ENCODE data around the gene TNNI3K.

TNNI3K gene

GRCh38 chr1:74504125-74504932, 269.1 kb downstream of the TNNI3K start:
- no peak overlapping the region for H3K4me3 ChIP-seq (ENCODE audit: low read depth in 1 of 2, low read length in 2 of 2)
- no peaks in the 10 kb centered on the region for H3K36me3 ChIP-seq (ENCODE audit: control insufficient read depth in 1 of 2, insufficient read depth in 2 of 2, low read length in 2 of 2)
- H3K27me3 ChIP-seq (ENCODE audit: low read depth, low read length) = no peaks in the 10 kb centered on the region
- H3K4me1 ChIP-seq (ENCODE audit: control insufficient read depth in 1 of 2, insufficient read depth in 2 of 2, low read length in 2 of 2) = no peaks in the 10 kb centered on the region
- no peaks in the 10 kb centered on the region for H3K9me3 ChIP-seq (ENCODE audit: control insufficient read depth in 1 of 2, low read length in 2 of 2)
- H3K27ac ChIP-seq (ENCODE audit: low read length) = no peak overlapping the region

DNA sequence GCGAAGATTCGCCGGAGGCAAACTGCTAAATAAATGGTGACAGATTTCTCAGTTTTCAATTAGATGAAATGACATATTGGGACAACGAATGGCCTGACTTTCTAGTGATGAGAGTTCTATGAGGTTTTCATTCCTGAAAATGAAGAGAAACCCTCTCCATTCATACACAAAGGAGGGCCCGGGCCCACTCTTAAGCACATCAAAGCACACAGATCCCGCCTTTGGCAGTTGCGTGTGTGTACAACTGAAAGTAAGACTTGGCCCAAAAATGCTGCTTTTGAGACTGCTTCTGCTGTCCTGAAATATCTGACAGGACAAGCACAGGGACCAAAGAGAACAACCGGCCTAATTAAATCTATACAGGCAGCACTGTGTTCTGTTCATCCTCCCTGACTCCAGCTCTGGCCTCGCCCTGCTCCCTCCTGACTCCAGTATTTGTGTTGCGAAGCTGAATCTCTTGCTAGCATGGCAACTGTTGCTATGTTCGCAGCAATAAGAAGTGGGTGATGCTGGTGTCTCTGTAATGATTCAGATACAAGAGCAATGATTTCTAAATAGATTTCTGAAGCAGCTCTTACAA, 269.8 kb downstream of the TNNI3K start:
- Histone ChIP-seq H3K4me3 (ENCODE audit: low read depth in 1 of 2, low read length in 2 of 2) (no peak overlapping the region), H3K9me3 (ENCODE audit: control insufficient read depth in 1 of 2, low read length in 2 of 2) (no peaks in the 10 kb centered on the region), H3K27ac (ENCODE audit: low read length) (no peak overlapping the region), H3K36me3 (ENCODE audit: control insufficient read depth in 1 of 2, insufficient read depth in 2 of 2, low read length in 2 of 2) (no peaks in the 10 kb centered on the region), H3K4me1 (ENCODE audit: control insufficient read depth in 1 of 2, insufficient read depth in 2 of 2, low read length in 2 of 2) (no peaks in the 10 kb centered on the region), H3K27me3 (ENCODE audit: low read depth, low read length) (no peaks in the 10 kb centered on the region)

DNA sequence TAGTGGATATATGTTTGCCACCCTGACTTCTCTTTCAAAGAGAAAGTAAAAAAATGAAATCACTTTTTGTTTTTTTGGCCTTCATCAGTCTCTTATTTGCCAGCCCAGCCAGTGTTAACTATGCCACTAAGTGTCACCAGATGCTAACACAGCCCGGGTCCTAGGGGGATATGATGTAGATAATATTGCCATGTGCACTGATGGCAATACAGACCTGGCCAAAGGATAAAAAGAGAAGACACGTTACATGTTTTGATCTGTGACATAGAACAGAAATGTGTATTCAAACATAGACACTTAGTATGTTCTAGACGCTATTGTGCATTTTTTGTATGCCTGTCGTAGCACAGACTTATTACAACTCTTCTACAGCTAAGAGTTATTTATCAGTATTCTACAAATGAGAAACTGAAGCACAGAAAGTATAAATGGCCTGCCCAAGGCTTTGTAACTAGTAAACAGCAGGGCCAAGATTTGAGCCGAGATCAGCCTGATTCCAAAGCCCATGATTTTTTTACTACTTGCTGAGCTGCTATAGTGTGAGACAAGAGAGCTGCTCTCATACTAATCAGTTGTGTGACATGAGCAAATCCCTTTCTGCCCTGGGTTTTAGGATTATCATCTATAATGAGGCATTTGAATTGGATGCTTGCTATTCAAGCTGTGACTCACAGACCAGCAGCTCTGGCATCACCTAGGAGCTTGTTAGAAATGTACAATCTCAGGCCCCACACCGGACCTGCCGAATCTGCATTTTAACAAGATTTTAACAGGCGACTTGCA, 270.9 kb downstream of the TNNI3K start:
- Histone ChIP-seq H3K4me1 (ENCODE audit: control insufficient read depth in 1 of 2, insufficient read depth in 2 of 2, low read length in 2 of 2) (no peaks in the 10 kb centered on the region), H3K27me3 (ENCODE audit: low read depth, low read length) (no peaks in the 10 kb centered on the region), H3K36me3 (ENCODE audit: control insufficient read depth in 1 of 2, insufficient read depth in 2 of 2, low read length in 2 of 2) (no peaks in the 10 kb centered on the region), H3K9me3 (ENCODE audit: control insufficient read depth in 1 of 2, low read length in 2 of 2) (no peaks in the 10 kb centered on the region), H3K4me3 (ENCODE audit: low read depth in 1 of 2, low read length in 2 of 2) (no peak overlapping the region), H3K27ac (ENCODE audit: low read length) (no peak overlapping the region)

- H3K27ac ChIP-seq (ENCODE audit: low read length) = no peak overlapping the region
- no peak overlapping the region for H3K4me3 ChIP-seq (ENCODE audit: low read depth in 1 of 2, low read length in 2 of 2)
- no peaks in the 10 kb centered on the region for H3K9me3 ChIP-seq (ENCODE audit: control insufficient read depth in 1 of 2, low read length in 2 of 2)
- H3K4me1 ChIP-seq (ENCODE audit: control insufficient read depth in 1 of 2, insufficient read depth in 2 of 2, low read length in 2 of 2) = no peaks in the 10 kb centered on the region
- H3K27me3 ChIP-seq (ENCODE audit: low read depth, low read length) = no peaks in the 10 kb centered on the region
- no peaks in the 10 kb centered on the region for H3K36me3 ChIP-seq (ENCODE audit: control insufficient read depth in 1 of 2, insufficient read depth in 2 of 2, low read length in 2 of 2)
Observed at GRCh38 chr1:74508449-74508848, 273.3 kb downstream of the TNNI3K start.

DNA sequence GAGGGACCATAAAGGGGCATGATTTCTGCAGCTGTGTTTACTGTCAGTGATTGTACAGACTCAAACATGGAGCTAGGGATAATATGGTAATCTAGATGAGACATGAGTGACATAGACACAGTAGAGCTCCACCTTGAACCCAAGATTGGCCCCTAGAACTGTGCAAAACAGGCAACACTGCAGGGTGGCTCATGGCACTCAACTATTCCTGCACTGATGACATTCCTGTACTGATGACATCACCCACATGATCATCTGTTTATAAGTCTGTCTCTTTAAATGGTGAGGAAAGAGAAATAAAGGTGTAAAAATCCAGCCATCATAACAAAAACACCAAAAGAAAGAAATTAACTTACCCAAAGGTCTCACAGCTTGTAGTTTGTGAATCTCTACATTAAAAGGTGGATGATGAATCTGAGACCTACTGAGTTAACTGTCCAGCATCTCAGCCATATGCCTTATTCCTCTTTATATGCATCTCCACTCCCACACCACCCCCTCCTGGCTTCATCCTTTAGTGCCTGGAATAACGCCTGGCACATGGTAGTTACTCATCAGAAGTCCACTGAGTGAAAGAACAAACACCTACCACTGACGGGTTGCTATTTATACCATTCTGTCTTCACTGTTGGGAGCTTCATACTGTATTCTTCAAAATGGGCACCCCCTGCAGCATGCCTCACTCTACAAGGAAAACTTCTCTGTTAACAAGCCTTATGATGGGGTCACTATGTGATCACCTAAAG, 277.2 kb downstream of the TNNI3K start, which contains the start of gene LRRC53:
Gene LRRC53 (minus strand): TSS at position 442 of the 746 bp plus-strand sequence. CDS start 29,262 bp downstream, outside the sequence.
- Histone ChIP-seq H3K36me3 (ENCODE audit: control insufficient read depth in 1 of 2, insufficient read depth in 2 of 2, low read length in 2 of 2) (no peaks in the 10 kb centered on the region), H3K4me3 (ENCODE audit: low read depth in 1 of 2, low read length in 2 of 2) (no peak within 1 kb of the TSS), H3K9me3 (ENCODE audit: control insufficient read depth in 1 of 2, low read length in 2 of 2) (no peaks in the 10 kb centered on the region), H3K27ac (ENCODE audit: low read length) (no peak within 1 kb of the TSS), H3K4me1 (ENCODE audit: control insufficient read depth in 1 of 2, insufficient read depth in 2 of 2, low read length in 2 of 2) (no peaks in the 10 kb centered on the region), H3K27me3 (ENCODE audit: low read depth, low read length) (no peaks in the 10 kb centered on the region)

GRCh38 chr1:74513411-74514300, 278.5 kb downstream of the TNNI3K start:
- Histone ChIP-seq H3K27ac (ENCODE audit: low read length) (no peak overlapping the region), H3K27me3 (ENCODE audit: low read depth, low read length) (no peaks in the 10 kb centered on the region), H3K4me1 (ENCODE audit: control insufficient read depth in 1 of 2, insufficient read depth in 2 of 2, low read length in 2 of 2) (no peaks in the 10 kb centered on the region), H3K4me3 (ENCODE audit: low read depth in 1 of 2, low read length in 2 of 2) (no peak overlapping the region), H3K9me3 (ENCODE audit: control insufficient read depth in 1 of 2, low read length in 2 of 2) (no peaks in the 10 kb centered on the region), H3K36me3 (ENCODE audit: control insufficient read depth in 1 of 2, insufficient read depth in 2 of 2, low read length in 2 of 2) (no peaks in the 10 kb centered on the region)

DNA sequence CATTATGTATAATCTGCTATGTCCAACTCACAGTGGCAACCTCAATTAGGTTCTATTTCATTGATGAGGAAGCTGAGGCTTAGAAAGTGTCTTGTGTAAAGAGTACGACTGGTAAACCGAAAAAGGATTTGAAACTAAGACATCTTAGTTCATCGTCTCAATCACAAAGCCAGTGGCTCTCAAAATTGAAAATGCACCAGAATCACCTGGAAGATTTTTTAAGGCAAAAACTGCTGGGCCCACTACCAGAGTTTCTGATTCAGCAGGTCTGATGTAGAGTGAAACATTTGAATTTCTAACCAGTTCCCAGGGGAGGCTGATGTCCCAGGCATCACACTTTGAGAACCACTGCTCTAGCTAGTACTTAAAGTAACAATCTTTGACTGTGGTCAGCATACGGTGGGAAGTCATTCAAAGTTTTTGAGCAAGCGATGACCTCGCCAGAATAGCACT, 282.4 kb downstream of the TNNI3K start:
- no peaks in the 10 kb centered on the region for H3K9me3 ChIP-seq (ENCODE audit: control insufficient read depth in 1 of 2, low read length in 2 of 2)
- no peak overlapping the region for H3K4me3 ChIP-seq (ENCODE audit: low read depth in 1 of 2, low read length in 2 of 2)
- no peaks in the 10 kb centered on the region for H3K27me3 ChIP-seq (ENCODE audit: low read depth, low read length)
- H3K4me1 ChIP-seq (ENCODE audit: control insufficient read depth in 1 of 2, insufficient read depth in 2 of 2, low read length in 2 of 2) = no peaks in the 10 kb centered on the region
- no peaks in the 10 kb centered on the region for H3K36me3 ChIP-seq (ENCODE audit: control insufficient read depth in 1 of 2, insufficient read depth in 2 of 2, low read length in 2 of 2)
- H3K27ac ChIP-seq (ENCODE audit: low read length) = no peak overlapping the region

DNA sequence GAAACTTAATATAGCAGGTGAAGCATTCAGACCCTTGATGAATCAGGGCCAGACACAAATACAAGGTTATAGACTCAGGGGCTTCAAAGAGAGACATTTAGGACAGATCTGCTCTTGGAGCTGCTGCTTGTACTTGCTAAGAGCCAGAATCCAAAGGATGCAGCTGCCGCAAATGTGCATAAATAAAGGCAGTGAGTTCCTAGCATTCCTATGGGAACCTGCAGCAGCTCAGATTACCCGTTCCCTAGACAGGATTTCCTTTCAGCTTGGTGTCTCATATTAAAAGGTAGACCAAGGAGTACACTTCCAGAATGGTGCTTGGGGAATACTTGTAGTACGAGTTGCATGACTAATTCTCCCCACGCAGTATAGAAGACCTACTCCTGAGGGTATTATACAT, 287.0 kb downstream of the TNNI3K start:
- Histone ChIP-seq H3K9me3 (ENCODE audit: control insufficient read depth in 1 of 2, low read length in 2 of 2) (no peaks in the 10 kb centered on the region), H3K27me3 (ENCODE audit: low read depth, low read length) (no peaks in the 10 kb centered on the region), H3K27ac (ENCODE audit: low read length) (no peak overlapping the region), H3K4me3 (ENCODE audit: low read depth in 1 of 2, low read length in 2 of 2) (no peak overlapping the region), H3K4me1 (ENCODE audit: control insufficient read depth in 1 of 2, insufficient read depth in 2 of 2, low read length in 2 of 2) (peaks cover 0 to 3% of the 10 kb centered on the region in 2 donors), H3K36me3 (ENCODE audit: control insufficient read depth in 1 of 2, insufficient read depth in 2 of 2, low read length in 2 of 2) (no peaks in the 10 kb centered on the region)

DNA sequence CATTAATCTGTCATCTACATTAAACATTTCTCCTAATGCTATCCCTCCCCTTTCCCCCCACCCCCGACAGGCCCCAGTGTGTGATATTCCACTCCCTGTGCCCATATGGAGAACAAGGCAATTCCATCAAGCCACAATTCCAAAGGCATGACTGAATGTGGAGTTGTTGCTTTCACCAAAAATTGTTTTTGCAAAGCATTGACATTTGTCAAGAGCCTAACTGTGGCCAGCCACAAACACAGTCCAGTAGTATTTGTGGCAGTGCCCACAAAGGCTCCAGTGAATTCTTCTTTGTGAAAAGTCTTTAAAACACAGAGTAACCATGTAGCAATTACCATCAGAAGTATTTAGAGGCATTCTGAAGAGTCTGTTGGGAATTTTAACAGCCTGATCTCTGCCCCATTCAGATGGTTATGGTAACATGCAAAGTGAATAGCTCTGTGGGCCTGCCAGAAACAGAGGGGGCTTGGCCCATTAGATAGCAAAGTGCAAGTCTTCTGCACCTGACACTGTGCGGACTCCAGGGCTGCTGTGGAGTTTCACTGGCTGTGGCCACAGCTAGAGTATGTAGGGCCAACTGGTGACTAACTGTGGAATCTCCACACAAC, 288.8 kb downstream of the TNNI3K start:
- no peaks in the 10 kb centered on the region for H3K9me3 ChIP-seq (ENCODE audit: control insufficient read depth in 1 of 2, low read length in 2 of 2)
- H3K36me3 ChIP-seq (ENCODE audit: control insufficient read depth in 1 of 2, insufficient read depth in 2 of 2, low read length in 2 of 2) = no peaks in the 10 kb centered on the region
- H3K27ac ChIP-seq (ENCODE audit: low read length) = no peak overlapping the region
- H3K4me1 ChIP-seq (ENCODE audit: control insufficient read depth in 1 of 2, insufficient read depth in 2 of 2, low read length in 2 of 2) = peaks cover 0 to 3% of the 10 kb centered on the region in 2 donors
- H3K27me3 ChIP-seq (ENCODE audit: low read depth, low read length) = no peaks in the 10 kb centered on the region
- no peak overlapping the region for H3K4me3 ChIP-seq (ENCODE audit: low read depth in 1 of 2, low read length in 2 of 2)

- H3K36me3 ChIP-seq (ENCODE audit: control insufficient read depth in 1 of 2, insufficient read depth in 2 of 2, low read length in 2 of 2) = no peaks in the 10 kb centered on the region
- H3K4me3 ChIP-seq (ENCODE audit: low read depth in 1 of 2, low read length in 2 of 2) = no peak overlapping the region
- no peaks in the 10 kb centered on the region for H3K9me3 ChIP-seq (ENCODE audit: control insufficient read depth in 1 of 2, low read length in 2 of 2)
- no peak overlapping the region for H3K27ac ChIP-seq (ENCODE audit: low read length)
- peaks cover 0 to 3% of the 10 kb centered on the region in 2 donors for H3K4me1 ChIP-seq (ENCODE audit: control insufficient read depth in 1 of 2, insufficient read depth in 2 of 2, low read length in 2 of 2)
- no peaks in the 10 kb centered on the region for H3K27me3 ChIP-seq (ENCODE audit: low read depth, low read length)
Observed at GRCh38 chr1:74526708-74527107, 291.5 kb downstream of the TNNI3K start.

Measured in muscle layer of duodenum (tissue), 2 donors.